Measurements from ENCODE around the gene HSPA1A.

The HSPA1A gene

DNA sequence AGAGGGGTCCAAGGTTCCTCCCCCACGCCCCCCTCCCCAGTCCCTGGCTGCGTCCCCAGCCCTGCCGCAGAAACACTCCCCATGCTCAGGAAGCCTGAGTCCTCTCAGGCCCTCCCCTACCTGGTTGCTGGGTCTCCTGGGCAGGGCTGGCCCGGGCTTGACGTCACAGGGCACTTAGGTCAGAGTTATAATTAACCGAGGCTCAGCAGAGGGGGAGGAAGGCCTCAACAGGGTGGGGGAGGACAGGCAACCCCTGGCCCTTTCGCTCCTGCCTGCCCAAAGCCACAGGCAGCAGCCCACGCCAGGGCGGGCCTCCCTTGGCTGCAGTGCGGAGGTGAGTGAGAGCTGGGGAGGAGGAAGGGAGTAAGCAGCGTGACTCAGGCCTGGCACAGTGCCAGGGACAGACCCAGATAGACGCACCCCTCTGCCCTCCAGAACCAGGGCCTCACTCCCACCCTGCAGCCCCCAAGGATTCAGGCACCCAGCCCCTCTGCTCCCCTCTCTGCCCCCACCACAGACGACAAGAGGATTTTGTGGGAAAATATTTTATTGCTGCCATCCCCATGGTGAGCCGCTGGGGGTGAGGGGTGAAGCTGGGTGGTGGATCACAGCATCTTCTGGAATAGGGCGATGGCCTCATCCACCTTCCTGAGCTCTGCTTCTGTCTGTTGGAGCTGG, 38.2 kb upstream of the HSPA1A start, which contains the start of gene VWA7:
TSS of gene VWA7 (minus strand) at position 340 of the 678 bp plus-strand sequence. CDS start 549 bp downstream, outside the sequence.
- peaks cover 30 to 31% of the 10 kb centered on the region in 2 donors for H3K4me1 Mint-ChIP-seq (ENCODE audit: low read depth in 2 of 2)
- ATAC-seq (replicated peaks) (peak; percentile 88), DNase-seq (peak; percentile 54 to 60 (median 56))
- H3K27ac Mint-ChIP-seq: peak within 1 kb of the TSS; percentile 91 to 94
- H3K9me3 Mint-ChIP-seq: no peaks in the 10 kb centered on the region
- H3K27me3 Mint-ChIP-seq: no peaks in the 10 kb centered on the region
- H3K4me3 Mint-ChIP-seq: peak within 1 kb of the TSS; percentile 64 to 80
- H3K36me3 Mint-ChIP-seq (ENCODE audit: insufficient read depth): peaks cover 18% of the 10 kb centered on the region

DNA sequence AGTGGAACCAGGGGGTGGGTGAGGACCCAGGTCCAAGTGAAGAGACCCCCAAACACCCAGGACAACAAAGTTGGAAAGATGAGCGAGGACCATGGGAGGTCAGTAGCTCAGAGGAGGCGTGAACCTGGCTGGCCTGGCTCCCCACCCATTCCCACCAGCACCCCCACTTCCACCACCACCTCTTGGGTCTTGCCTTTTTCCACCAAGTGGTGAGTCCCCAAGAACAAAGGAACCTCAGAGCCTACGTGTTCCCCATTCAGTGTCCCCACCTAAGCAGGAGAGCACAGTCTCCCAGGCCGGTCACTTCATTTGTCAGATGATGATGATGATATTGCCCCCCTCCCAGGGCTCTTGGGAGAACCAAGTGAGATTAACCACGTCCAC, 37.7 kb upstream of the HSPA1A start:
- Mint-ChIP-seq H3K36me3 (ENCODE audit: insufficient read depth) (peaks cover 14% of the 10 kb centered on the region), H3K4me1 (ENCODE audit: low read depth in 2 of 2) (peaks cover 29 to 30% of the 10 kb centered on the region in 2 donors), H3K9me3 (no peaks in the 10 kb centered on the region), H3K27ac (peak overlapping the region; percentile 91 to 94), H3K4me3 (peak overlapping the region; percentile 64 to 80), H3K27me3 (no peaks in the 10 kb centered on the region)
- ATAC-seq (replicated peaks) (no peak), DNase-seq (no peak)

GRCh38 chr6:31778193-31778592, 37.1 kb upstream of the HSPA1A start:
- DNase-seq (no peak), ATAC-seq (replicated peaks) (no peak)
- Mint-ChIP-seq H3K27ac (peak overlapping the region in 1 of 2 donors; percentile 94), H3K4me1 (ENCODE audit: low read depth in 2 of 2) (peaks cover 23 to 25% of the 10 kb centered on the region in 2 donors), H3K4me3 (no peak overlapping the region), H3K36me3 (ENCODE audit: insufficient read depth) (peaks cover 15% of the 10 kb centered on the region), H3K27me3 (no peaks in the 10 kb centered on the region), H3K9me3 (no peaks in the 10 kb centered on the region)

DNA sequence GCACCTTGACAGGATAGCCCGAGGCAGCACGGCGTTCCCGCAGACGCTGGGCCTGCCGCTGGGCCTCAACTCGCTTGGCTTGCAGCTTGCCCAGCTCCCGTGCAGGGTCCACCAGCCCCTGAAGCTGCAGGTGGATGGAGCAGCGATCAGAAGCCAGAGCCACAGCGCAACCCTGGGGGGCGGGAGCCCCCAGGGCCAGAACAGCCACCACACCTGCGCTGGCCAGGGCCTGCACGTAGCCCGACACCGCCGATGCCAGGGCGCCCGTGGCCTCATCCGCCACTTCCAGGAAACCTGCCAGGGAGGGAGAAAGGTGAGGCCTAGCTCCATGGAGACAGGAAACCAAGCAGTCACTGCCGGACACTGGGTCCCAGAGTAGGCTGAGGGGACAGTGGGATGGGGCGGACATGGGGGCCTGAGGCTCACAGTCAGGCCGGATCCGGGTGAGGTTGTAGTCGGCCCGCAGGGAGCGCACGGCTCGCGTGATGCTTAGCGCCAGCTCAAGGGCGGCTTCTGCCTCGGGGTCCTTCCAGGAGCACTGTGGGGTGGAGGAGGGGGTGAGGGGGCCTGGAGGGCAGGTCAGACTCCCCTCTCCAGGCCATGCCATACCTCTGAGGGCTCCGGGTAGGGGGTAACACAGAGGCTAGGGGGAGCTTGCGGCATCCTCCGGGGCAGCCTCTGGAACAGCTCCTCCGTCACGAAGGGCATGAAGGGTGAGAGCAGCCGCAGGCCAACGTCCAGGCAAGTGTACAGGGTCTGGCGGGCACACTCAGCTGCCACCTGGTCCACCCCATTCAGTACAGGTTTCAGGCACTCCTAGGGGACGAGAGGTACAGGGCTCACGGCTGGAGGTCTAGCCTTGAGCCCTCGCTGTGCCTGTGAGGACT, 36.1 kb upstream of the HSPA1A start:
- Mint-ChIP-seq H3K9me3 (no peaks in the 10 kb centered on the region), H3K27ac (no peak overlapping the region), H3K36me3 (ENCODE audit: insufficient read depth) (peaks cover 21% of the 10 kb centered on the region), H3K4me1 (ENCODE audit: low read depth in 2 of 2) (peaks cover 20 to 25% of the 10 kb centered on the region in 2 donors), H3K27me3 (no peaks in the 10 kb centered on the region), H3K4me3 (no peak overlapping the region)
- DNase-seq (no peak), ATAC-seq (replicated peaks) (no peak)

GRCh38 chr6:31779908-31780307, 35.4 kb upstream of the HSPA1A start:
- no peak for ATAC-seq (replicated peaks)
- Mint-ChIP-seq H3K36me3 (ENCODE audit: insufficient read depth) (peaks cover 21% of the 10 kb centered on the region), H3K4me3 (no peak overlapping the region), H3K27ac (no peak overlapping the region), H3K4me1 (ENCODE audit: low read depth in 2 of 2) (peaks cover 20 to 25% of the 10 kb centered on the region in 2 donors), H3K9me3 (no peaks in the 10 kb centered on the region), H3K27me3 (no peaks in the 10 kb centered on the region)
- DNase-seq: no peak

- no peaks in the 10 kb centered on the region for H3K9me3 Mint-ChIP-seq
- no peaks in the 10 kb centered on the region for H3K27me3 Mint-ChIP-seq
- H3K4me1 Mint-ChIP-seq (ENCODE audit: low read depth in 2 of 2): peaks cover 17 to 19% of the 10 kb centered on the region in 2 donors
- H3K4me3 Mint-ChIP-seq: no peak overlapping the region
- DNase-seq (no peak), ATAC-seq (replicated peaks) (no peak)
- H3K27ac Mint-ChIP-seq: peak overlapping the region in 1 of 2 donors; percentile 23
- peaks cover 21% of the 10 kb centered on the region for H3K36me3 Mint-ChIP-seq (ENCODE audit: insufficient read depth)
These were observed 34.7 kb upstream of the HSPA1A start for GRCh38 chr6:31780507-31781243.

- H3K9me3 Mint-ChIP-seq: no peaks in the 10 kb centered on the region
- ATAC-seq (replicated peaks) (no peak), DNase-seq (no peak)
- peak overlapping the region in 1 of 2 donors; percentile 53 for H3K27ac Mint-ChIP-seq
- H3K27me3 Mint-ChIP-seq: no peaks in the 10 kb centered on the region
- peaks cover 11% of the 10 kb centered on the region in 2 donors for H3K4me1 Mint-ChIP-seq (ENCODE audit: low read depth in 2 of 2)
- H3K4me3 Mint-ChIP-seq: no peak overlapping the region
- H3K36me3 Mint-ChIP-seq (ENCODE audit: insufficient read depth): peaks cover 18% of the 10 kb centered on the region
These were observed 33.9 kb upstream of the HSPA1A start for GRCh38 chr6:31781244-31782125.

- Mint-ChIP-seq H3K4me3 (no peak overlapping the region), H3K27ac (peak overlapping the region in 1 of 2 donors; percentile 53), H3K9me3 (no peaks in the 10 kb centered on the region), H3K36me3 (ENCODE audit: insufficient read depth) (peaks cover 16% of the 10 kb centered on the region), H3K27me3 (no peaks in the 10 kb centered on the region), H3K4me1 (ENCODE audit: low read depth in 2 of 2) (peaks cover 3% of the 10 kb centered on the region in 2 donors)
- no peak for DNase-seq
- no peak for ATAC-seq (replicated peaks)
These were observed 33.1 kb upstream of the HSPA1A start for GRCh38 chr6:31782126-31782855.

- H3K36me3 Mint-ChIP-seq (ENCODE audit: insufficient read depth): peaks cover 20% of the 10 kb centered on the region
These were observed 31.0 kb upstream of the HSPA1A start for GRCh38 chr6:31784098-31784925.

GRCh38 chr6:31785475-31785874, 29.9 kb upstream of the HSPA1A start:
- peaks cover 0 to 1% of the 10 kb centered on the region in 2 donors for H3K4me1 Mint-ChIP-seq (ENCODE audit: low read depth in 2 of 2)
- H3K36me3 Mint-ChIP-seq (ENCODE audit: insufficient read depth): peaks cover 19% of the 10 kb centered on the region
- no peaks in the 10 kb centered on the region for H3K9me3 Mint-ChIP-seq
- DNase-seq (no peak), ATAC-seq (replicated peaks) (no peak)
- no peaks in the 10 kb centered on the region for H3K27me3 Mint-ChIP-seq
- H3K27ac Mint-ChIP-seq: no peak overlapping the region
- no peak overlapping the region for H3K4me3 Mint-ChIP-seq

More at GRCh38 chr6:31784098-31784925, 31.0 kb upstream of the HSPA1A start:
- Mint-ChIP-seq H3K4me1 (ENCODE audit: low read depth in 2 of 2) (no peaks in the 10 kb centered on the region), H3K27me3 (no peaks in the 10 kb centered on the region), H3K9me3 (no peaks in the 10 kb centered on the region), H3K27ac (peak overlapping the region in 1 of 2 donors; percentile 63), H3K4me3 (no peak overlapping the region)
- ATAC-seq (replicated peaks) (no peak), DNase-seq (no peak)

- Mint-ChIP-seq H3K36me3 (ENCODE audit: insufficient read depth) (peaks cover 16% of the 10 kb centered on the region), H3K27ac (peak overlapping the region in 1 of 2 donors; percentile 49), H3K4me1 (ENCODE audit: low read depth in 2 of 2) (peaks cover 19 to 26% of the 10 kb centered on the region in 2 donors), H3K9me3 (no peaks in the 10 kb centered on the region), H3K4me3 (no peak overlapping the region), H3K27me3 (no peaks in the 10 kb centered on the region)
- peak in 1 of 3 experiments; percentile 39 for DNase-seq
- ATAC-seq (replicated peaks): no peak
These were observed 23.8 kb upstream of the HSPA1A start for GRCh38 chr6:31791324-31792089.

Measured in effector memory CD8-positive, alpha-beta T cell (primary cell).